GM19238 (cell line): Measurements from ENCODE around the gene TANC1.
"Not testable (repeated sequence)": the region's sequence is repeated elsewhere in the genome, so short reads cannot be mapped to it uniquely, and the experiment has no call there.

Experiments used
- DNase-seq: peaks from one replicate; pipeline ENCODE4 v3.0.0; 2011; ENCODE audit warnings: low spot score; ENCODE audit not compliant: insufficient read length

Gene TANC1

DNA sequence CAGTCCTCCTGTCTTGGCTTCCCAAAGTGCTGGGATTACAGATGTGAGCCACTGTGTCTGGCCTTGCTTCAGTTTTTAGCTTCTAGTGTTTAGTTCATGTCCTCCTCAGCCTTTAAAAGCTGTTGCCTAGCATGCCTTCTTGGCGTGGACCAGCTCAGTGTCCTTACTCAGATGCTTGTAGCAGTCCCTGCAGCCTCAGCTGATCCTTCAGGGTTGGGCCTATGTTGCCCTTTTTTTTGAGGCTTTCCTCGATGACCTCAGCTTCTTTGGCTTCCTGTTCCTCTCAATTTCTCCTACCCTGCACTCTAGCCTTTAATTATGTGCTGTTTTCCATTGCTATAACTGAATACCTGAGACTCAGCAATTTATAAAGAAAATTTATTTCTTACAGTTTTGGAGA lies 57.7 kb downstream of the TANC1 start:
- DNase-seq, result no peak

- DNase-seq, result no peak
Observed at GRCh38 chr2:159028776-159029175, 60.3 kb downstream of the TANC1 start.

GRCh38 chr2:159029936-159030335 lies 61.5 kb downstream of the TANC1 start:
- no peak for DNase-seq

GRCh38 chr2:159030674-159031380 lies 62.4 kb downstream of the TANC1 start:
- no peak for DNase-seq

- DNase-seq, result no peak
Observed at GRCh38 chr2:159032146-159032545, 63.7 kb downstream of the TANC1 start.

DNA sequence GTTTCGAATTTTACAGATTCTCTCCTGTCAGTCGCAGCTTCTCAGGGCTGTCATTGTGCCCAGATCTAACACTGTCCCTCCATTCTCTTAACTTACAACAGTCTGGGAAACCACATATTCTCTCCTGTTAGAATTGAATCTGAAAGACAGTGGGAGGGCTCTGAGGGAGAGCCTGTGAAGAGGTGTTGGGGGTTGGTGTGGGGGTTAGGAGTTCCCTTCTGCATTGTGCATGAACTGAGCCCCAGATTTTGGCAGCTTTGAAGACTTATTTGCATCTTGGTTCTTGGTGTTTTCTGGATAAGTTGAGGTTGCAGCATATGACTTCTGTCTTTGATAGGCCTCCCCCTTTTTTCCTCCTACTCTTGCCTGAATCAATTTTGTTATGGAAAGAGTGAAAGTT lies 64.1 kb downstream of the TANC1 start:
- DNase-seq, result no peak

- DNase-seq, result no peak
Observed at GRCh38 chr2:159034713-159035112, 66.3 kb downstream of the TANC1 start.

- no peak for DNase-seq
Observed at GRCh38 chr2:159035790-159036411, 67.5 kb downstream of the TANC1 start.

- not testable (repeated sequence) for DNase-seq
Observed at GRCh38 chr2:159036461-159036860, 68.0 kb downstream of the TANC1 start.

- DNase-seq, result not testable (repeated sequence)
Observed at GRCh38 chr2:159041328-159041727, 72.9 kb downstream of the TANC1 start.

DNA sequence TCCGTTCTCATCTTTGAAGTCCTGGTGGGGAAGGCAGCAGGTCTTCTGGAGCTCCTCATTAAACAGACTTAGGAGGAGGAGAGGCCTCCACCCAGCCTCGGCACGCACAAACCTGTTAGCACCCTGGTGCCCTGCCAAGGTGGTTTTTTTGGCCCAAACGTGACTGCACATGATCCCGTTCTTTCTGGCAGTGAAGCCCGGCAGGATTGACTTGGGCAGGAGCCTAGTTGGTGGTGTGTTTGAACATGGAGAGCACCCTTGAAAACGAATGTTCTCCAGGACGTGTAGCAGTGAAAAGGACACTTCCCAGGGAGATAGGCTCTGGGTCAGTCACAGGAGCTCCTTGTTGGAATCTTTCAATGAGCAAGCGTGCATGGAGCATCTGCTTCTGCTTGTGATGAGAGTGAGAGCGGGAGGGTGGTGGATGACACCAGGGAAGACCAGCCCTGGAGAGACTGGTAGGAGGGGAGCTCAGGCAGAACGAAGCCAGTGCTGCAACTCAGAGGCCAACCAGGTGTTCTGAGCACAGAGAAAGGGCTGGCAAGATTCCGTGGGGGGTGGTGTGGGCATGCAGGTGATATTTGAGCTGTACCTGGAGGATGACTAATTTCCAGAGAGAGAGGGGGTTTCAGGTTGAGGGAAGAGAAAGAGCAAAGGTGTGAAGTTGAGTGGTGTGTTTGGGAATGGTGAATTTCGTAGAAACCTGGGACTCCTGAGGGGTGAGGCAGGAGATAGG lies 73.8 kb downstream of the TANC1 start:
- DNase-seq, result no peak

GRCh38 chr2:159043710-159044109 lies 75.3 kb downstream of the TANC1 start:
- no peak for DNase-seq

DNA sequence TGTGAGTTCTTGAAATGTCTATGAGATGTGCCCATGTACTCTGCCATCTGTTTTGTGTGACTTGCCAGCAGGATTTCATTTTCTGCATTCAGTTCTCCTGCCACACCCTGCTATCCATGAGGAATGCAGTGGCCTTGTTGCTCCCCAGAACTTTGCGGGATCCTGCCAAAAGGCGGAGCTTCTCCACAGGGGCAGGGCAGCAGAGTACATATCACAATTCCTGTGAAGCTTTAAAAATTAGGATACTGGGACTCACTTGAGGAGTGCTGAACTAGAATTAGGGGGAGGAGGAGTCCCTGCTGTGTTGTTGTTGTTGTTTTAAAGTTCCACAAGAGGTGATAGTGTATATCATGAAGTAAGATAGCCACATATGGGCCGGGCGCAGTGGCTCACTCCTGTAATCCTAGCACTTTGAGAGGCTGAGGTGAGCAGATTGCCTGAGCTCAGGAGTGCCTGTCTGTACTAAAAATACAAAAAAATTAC lies 76.4 kb downstream of the TANC1 start:
- no peak for DNase-seq

- DNase-seq, result no peak
Observed at GRCh38 chr2:159045545-159046454, 77.4 kb downstream of the TANC1 start.

DNA sequence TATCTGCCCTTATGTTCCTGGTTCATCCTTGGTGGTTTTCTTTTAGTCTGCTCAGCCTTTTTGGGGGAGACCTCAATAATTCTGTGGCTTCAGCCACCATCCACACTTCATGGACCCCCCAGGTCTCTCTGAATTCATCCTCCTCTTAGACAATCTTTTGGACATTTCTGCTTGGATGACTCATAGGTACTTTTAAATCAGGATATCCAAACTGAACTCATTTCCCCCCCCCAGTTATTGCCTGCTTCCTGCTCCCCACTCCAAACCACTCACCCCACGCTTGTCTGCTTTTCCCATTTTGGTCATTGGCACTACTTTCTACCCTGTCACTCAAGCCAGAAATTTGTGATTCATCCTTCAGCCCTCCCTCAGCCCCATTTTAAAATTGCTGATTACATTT lies 78.5 kb downstream of the TANC1 start:
- no peak for DNase-seq

- DNase-seq, result no peak
Observed at GRCh38 chr2:159050426-159050825, 82.0 kb downstream of the TANC1 start.

DNA sequence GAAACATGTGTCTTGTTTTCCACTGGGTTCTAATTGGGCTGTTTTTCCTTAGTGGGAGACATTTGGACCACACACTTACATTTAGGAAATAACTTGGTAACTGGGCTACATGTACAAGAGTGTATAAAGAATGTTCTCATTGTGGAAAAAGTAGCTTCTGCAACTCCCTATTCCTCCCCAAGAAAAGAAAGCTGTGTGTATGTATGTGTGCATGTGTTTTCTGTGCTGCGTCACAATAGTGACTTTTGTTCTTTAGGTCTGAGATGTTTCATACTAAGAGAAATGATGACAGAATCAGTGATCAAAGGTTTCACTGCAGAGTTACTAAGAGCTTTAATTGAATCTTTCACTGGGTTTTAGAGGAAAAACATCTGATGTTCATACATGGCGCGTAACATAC lies 82.7 kb downstream of the TANC1 start:
- DNase-seq, result no peak

- no peak for DNase-seq
Observed at GRCh38 chr2:159051661-159052060, 83.2 kb downstream of the TANC1 start.

- DNase-seq, result no peak
Observed at GRCh38 chr2:159052157-159052601, 83.7 kb downstream of the TANC1 start.

GRCh38 chr2:159053161-159054031 lies 85.0 kb downstream of the TANC1 start:
- no peak for DNase-seq
